Stimulated activated CD4-positive, alpha-beta T cell treated with anti-CD3 and anti-CD28 coated beads, TNF-alpha, amount 100 ng/mL, for 4 hours (primary cell): Measurements from ENCODE around the gene CNTNAP4.

Experiments used
- DNase-seq, 3 experiments: peaks; one replicate each; pipeline ENCODE4 v3.0.0-alpha.2; 2020; ENCODE audit warnings: low read depth in 3 of 3

Gene CNTNAP4

DNA sequence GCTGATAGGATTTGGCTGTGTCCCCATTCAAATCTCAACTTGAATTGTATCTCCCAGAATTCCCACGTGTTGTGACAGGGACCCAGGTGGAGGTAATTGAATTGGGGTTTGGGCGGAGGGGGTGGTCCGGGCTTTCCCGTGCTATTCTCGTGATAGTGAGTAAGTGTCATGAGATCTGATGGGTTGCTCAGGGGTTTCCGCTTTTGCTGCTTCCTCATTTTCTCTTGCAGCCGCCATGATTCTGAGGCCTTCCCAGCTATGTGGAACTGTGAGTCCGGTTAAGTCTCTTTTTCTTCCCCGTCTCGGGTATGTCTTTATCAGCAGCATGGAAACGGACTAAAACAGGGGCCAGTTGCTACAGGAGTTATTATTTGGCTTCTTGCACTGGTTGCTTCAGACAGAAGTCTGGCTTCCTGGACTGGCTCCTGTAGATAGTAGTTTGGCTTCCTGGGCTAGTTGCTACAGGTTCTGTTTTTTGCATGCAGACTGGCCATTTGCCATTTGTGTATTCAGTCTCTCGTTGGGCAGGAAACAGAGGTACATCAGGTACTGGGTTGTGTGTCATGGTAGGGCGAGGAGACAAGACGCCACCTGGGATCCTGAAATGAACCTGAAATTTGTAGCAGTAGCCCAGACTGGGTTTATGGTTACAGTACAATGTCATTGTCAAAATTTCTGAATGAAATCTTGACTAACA, 32.6 kb downstream of the CNTNAP4 start:
- DNase-seq = no peak

- DNase-seq = no peak
Measured at GRCh38 chr16:76311260-76311659, 34.1 kb downstream of the CNTNAP4 start.

GRCh38 chr16:76318565-76318964, 41.4 kb downstream of the CNTNAP4 start:
- no peak for DNase-seq

- no peak for DNase-seq
Measured at GRCh38 chr16:76329106-76329505, 51.9 kb downstream of the CNTNAP4 start.

DNA sequence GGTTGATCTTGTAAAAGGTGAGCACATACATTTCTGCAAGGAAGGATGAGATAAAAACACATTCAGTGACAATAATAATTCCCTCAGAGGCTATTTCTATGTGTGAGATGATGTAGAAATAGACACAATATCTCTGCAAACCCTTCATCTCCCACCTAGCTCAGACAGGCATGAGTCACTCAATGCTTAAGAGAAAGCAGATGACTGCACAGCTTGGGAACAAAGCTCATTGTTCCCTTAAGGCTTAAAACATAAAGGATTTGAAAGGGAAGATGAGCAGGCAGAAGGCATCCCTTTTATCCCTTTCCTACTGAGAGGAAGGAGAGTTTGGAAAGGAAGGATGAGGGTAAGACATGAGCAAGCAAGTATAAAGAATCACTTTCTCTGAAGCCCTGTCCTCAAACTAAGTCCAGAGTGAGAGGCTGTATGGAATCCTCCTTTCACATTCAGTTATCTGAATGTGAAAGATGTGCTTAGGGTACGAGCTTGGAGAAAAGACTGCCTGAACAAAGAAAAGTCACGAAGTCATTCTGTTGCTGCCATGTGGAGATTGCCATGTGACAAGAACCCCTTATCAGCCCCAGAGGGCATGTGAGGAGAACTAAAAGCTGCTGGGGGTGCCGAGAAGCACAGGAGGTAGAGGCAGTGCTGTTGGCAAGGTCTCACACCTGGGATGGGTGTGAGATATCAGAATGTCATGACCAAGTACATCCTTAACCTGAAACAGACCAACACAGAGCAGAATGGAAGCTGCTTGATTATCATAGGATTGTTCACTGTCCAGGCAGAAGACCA, 58.2 kb downstream of the CNTNAP4 start:
- no peak for DNase-seq

DNA sequence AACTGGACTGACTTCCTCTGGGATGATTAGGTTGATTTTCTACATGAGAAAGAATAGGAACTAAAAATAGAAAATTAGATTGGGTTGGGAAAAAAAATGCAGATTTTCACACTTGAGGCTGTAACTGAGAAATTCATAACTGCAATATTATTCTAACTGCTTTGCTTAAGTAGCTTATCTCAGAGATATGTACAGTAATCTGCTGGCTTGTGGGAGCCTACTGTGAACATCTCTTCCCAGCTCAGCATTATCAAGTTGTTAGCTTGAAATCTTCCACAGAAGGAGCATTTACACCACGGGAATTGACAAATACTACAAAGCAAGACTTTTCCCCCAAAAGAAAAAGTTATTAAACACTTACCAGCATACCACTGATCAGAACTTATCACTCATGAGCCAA, 58.9 kb downstream of the CNTNAP4 start:
- DNase-seq = no peak

GRCh38 chr16:76338472-76338871, 61.3 kb downstream of the CNTNAP4 start:
- DNase-seq = no peak

DNA sequence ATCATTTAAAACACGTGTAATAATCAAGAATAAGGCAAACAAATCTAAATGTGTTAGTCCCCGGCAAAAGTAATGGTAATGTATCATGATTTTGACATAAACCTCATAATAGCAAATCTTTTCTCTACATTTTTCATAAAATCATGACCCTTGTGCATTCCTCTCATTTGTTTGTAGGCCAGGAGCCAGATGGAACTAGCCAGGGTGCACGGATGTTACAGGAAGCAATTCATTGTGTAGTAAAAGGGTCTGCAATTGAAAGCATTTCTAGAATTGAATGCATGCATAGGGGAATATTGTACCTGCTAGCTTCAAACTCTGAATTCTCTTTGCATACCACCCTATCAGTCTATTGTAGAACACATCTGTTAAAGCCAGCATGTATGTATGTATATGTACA, 66.6 kb downstream of the CNTNAP4 start:
- no peak for DNase-seq

GRCh38 chr16:76345163-76345661, 68.0 kb downstream of the CNTNAP4 start:
- no peak for DNase-seq

DNA sequence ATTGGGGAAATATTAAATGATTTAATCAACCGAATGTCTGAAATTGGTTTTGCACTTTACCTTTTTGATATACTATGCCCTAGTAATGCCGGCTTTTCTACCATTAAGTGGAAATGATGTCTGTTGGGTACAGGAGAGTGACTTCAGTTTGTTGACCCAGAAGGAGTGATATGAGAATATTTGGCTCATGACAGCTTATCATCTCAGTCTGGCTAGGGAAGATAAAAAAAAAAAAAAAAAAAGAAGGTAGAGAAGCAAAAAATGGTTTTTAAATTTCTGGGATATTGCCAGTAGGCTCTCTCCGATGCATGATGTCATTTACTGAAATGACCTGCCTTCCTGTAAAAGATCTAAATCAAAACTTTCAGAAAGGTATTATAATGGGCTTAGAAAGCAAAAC, 69.0 kb downstream of the CNTNAP4 start:
- no peak for DNase-seq

- no peak for DNase-seq
Measured at GRCh38 chr16:76351441-76351840, 74.2 kb downstream of the CNTNAP4 start.

- DNase-seq = no peak
Measured at GRCh38 chr16:76360404-76360803, 83.2 kb downstream of the CNTNAP4 start.

- no peak for DNase-seq
Measured at GRCh38 chr16:76370344-76370743, 93.1 kb downstream of the CNTNAP4 start.

DNA sequence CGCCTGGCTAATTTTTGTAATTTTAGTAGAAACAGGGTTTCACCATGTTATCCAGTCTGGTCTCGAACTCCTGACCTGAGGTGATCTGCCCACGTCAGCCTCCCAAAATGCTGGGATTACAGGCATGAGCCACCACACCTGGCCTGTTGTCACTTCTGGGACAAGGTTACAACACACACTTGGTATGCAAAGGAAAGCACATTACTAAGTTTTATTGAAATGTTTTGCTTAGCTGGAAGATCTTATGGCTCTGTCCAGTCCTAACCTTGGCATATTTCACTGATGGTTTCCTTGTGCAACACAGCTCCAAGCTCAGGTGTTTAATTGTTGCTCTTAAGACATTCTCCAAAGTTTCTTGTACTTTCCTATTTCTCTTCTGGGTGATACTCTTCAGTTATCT, 94.2 kb downstream of the CNTNAP4 start:
- no peak for DNase-seq

DNA sequence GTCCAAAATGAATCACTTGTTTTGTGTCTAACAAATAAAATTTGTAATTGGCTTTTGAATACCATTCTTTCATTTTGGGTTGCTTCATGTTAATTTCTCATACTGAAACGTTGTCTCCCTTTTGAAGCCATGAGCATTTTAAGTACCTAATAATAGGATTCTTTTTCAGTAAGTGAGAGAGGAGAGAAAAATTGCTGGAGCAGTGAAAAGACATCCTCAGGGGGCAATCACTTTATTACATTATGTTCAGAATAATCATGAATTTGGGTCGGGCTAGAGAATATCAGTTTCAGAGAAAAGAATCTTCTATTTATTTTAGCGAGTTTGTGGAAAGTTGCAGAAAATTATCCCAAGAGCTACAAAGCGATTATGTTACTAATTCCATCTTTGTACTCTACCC, 96.8 kb downstream of the CNTNAP4 start:
- DNase-seq = no peak

- DNase-seq = no peak
Measured at GRCh38 chr16:76376988-76377387, 99.8 kb downstream of the CNTNAP4 start.

DNA sequence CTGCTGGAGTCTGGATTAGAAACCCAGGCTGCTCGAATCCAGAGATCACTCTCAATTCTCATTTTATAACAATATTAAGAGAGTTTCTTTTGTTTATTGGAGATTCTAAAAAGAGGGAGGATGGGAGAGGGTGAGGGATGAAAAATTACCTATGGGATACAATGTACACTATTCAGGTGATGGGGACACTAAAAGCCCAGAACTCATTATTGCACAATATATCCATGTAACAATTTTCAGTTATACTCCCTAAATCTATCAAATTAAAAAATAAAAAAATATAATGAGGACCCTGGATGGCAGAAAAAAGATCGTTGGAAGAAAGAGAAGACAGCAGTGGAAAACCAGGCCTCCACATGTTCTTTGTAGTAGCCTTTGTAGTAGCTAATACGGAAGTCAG, 100.8 kb downstream of the CNTNAP4 start:
- no peak for DNase-seq

- no peak for DNase-seq
Measured at GRCh38 chr16:76381096-76381495, 103.9 kb downstream of the CNTNAP4 start.

DNA sequence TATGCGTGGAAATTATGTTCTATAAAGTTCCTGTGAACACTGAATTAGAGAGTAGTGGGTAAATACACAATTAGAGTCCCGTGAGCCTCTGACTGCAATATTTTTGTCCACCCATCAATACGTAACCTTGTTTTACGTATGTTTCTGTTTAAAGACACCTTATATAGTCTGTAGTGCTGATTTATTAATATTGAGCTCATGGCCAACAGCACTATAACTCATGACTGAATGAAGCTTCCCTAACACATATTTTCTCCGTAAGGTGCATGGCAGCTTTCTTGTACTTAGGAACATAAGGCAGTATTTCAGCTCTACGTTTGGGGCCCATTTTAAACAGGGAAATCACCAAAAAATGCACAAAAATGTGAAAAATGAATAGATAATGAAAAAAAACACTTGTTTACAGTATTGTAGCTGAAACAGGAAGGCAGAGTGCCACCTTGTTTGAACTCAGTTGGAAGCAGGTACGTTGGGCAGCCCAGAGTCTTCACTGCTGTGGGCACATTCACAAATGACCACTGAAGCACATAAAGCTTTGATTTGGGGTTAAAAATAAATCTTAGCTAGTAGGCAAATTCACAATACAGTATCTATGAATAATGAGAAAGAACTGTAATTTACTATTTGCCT, 108.5 kb downstream of the CNTNAP4 start:
- no peak for DNase-seq

DNA sequence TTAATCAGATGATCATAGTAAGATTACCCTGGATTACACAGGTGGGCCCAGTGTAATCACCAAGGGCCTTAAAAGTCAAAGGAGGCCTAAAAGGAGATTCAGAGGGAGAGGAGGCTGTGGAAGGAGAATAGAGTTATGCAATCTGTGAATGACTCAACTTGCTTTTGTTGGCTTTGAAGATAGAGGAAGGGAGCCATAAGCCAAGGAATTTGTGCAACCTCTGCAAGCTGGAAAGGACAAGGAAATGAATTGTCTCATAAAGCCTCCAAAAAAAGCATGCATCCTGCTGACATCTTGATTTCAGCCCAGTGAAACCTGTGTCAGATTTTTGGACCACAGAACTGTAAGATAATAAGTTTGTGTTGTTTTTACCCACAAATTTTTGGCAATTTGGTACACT, 109.6 kb downstream of the CNTNAP4 start:
- no peak for DNase-seq

DNA sequence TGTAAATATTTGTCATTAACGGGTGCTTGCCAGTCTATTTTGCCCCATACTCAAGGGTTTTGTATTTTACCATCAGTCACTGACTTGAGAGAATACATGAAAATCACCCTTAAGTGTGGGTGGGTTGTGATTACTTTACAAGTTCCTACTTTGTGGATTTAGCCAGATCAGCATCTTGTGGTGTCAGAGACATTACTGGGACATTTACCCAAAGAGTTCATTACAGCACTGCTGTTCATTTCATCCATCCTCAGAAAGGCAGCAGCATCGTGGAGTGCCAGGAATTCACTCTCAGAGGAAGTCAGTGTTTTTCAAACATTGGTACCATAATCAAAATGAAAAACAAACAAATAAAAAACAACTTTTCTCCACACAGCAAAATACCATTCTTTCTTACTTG, 110.8 kb downstream of the CNTNAP4 start:
- DNase-seq = no peak

GRCh38 chr16:76389126-76389525, 111.9 kb downstream of the CNTNAP4 start:
- no peak for DNase-seq

DNA sequence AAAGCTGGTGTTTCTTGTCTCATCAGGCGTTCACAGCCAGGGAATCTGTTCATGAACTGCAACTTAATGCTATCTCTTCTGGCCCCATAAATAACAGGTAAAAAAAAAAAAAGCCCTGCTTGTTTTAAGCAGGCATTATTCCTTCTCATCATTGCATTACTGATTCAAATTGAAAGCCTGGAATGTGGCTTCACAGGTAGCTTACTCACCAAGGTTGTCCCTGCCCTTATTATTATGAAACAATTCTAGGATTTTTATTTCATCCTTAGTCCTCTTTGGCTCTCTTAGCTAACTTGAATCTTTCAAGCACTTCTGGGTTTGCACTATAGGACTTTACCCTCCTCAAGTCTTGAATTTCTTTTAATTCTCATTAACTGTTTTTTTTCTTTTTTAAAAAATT, 113.3 kb downstream of the CNTNAP4 start:
- no peak for DNase-seq
